BE2C (cell line): Measurements from ENCODE around the gene NAGPA.

Experiments
- DNase-seq: peaks from one replicate; pipeline ENCODE4 v3.0.0-alpha.2; 2020
- H3K27me3 ChIP-seq: fragments of 250-450 bp; sonication (Bioruptor Pico); 2 replicates; pipeline ENCODE4 v1.5.1; 2020; ENCODE audit warnings: mild to moderate bottlenecking
- H3K36me3 ChIP-seq: fragments of 250-450 bp; sonication (Bioruptor Pico); 2 replicates; pipeline ENCODE4 v1.5.1; 2020; ENCODE audit warnings: mild to moderate bottlenecking
- H3K4me1 ChIP-seq: fragments of 250-450 bp; sonication (Bioruptor Pico); 2 replicates; pipeline ENCODE4 v1.5.1; 2020
- H3K4me3 ChIP-seq: 2 replicates; pipeline ENCODE4 v1.5.1; 2011; ENCODE audit warnings: low read depth, low read length
- H3K9me3 ChIP-seq: fragments of 250-450 bp; sonication (Bioruptor Pico); 2 replicates; pipeline ENCODE4 v1.5.1; 2020
- CTCF ChIP-seq: IDR thresholded peaks from 2 replicates; pipeline ENCODE4 v1.5.1; 2012; ENCODE audit warnings: mild to moderate bottlenecking, low read depth, low read length

NAGPA gene

GRCh38 chr16:4988647-4989046 is 45.1 kb downstream of the NAGPA start:
- Histone ChIP-seq H3K9me3 (no peaks in the 10 kb centered on the region; the same call in 1 of the 2 replicates), H3K27me3 (peaks cover 30% of the 10 kb centered on the region), H3K4me1 (no peaks in the 10 kb centered on the region), H3K36me3 (no peaks in the 10 kb centered on the region), H3K4me3 (no peak overlapping the region)
- no peak for TF ChIP-seq CTCF
- no peak for DNase-seq

GRCh38 chr16:4987580-4988374 is 46.0 kb downstream of the NAGPA start:
- no peak for DNase-seq
- Histone ChIP-seq H3K36me3 (no peaks in the 10 kb centered on the region), H3K27me3 (peaks cover 30% of the 10 kb centered on the region), H3K9me3 (no peaks in the 10 kb centered on the region; the same call in 1 of the 2 replicates), H3K4me3 (no peak overlapping the region), H3K4me1 (no peaks in the 10 kb centered on the region)
- no peak for TF ChIP-seq CTCF

GRCh38 chr16:4987250-4987579 is 46.5 kb downstream of the NAGPA start:
- Histone ChIP-seq H3K4me3 (no peak overlapping the region), H3K4me1 (no peaks in the 10 kb centered on the region), H3K27me3 (peaks cover 32% of the 10 kb centered on the region), H3K36me3 (no peaks in the 10 kb centered on the region), H3K9me3 (no peaks in the 10 kb centered on the region; the same call in 1 of the 2 replicates)
- no peak for TF ChIP-seq CTCF
- no peak for DNase-seq

GRCh38 chr16:4984174-4984990 is 49.4 kb downstream of the NAGPA start:
- Histone ChIP-seq H3K27me3 (peaks cover 27% of the 10 kb centered on the region), H3K9me3 (no peaks in the 10 kb centered on the region; the same call in 1 of the 2 replicates), H3K4me3 (no peak overlapping the region), H3K4me1 (no peaks in the 10 kb centered on the region), H3K36me3 (no peaks in the 10 kb centered on the region)
- no peak for DNase-seq
- no peak for TF ChIP-seq CTCF

- TF ChIP-seq CTCF = no peak
- Histone ChIP-seq H3K36me3 (no peaks in the 10 kb centered on the region), H3K27me3 (peaks cover 20% of the 10 kb centered on the region), H3K9me3 (no peaks in the 10 kb centered on the region; the same call in 1 of the 2 replicates), H3K4me1 (no peaks in the 10 kb centered on the region), H3K4me3 (no peak overlapping the region)
- DNase-seq = no peak
Measured at GRCh38 chr16:4982056-4982867, 51.5 kb downstream of the NAGPA start.
